ENCODE results near the gene PRKAG2. TPM values are rescaled to one million over a fixed set of nuclear protein-coding genes. Genes with fewer than 3 reads are reported as not detected.

The PRKAG2 gene
- total and polyA plus RNA-seq, 2 of the 8 experiments (the other 6 are each of a cell fraction or from before 2014, with no cell fraction given): 7.5 to 18.1 TPM

DNA sequence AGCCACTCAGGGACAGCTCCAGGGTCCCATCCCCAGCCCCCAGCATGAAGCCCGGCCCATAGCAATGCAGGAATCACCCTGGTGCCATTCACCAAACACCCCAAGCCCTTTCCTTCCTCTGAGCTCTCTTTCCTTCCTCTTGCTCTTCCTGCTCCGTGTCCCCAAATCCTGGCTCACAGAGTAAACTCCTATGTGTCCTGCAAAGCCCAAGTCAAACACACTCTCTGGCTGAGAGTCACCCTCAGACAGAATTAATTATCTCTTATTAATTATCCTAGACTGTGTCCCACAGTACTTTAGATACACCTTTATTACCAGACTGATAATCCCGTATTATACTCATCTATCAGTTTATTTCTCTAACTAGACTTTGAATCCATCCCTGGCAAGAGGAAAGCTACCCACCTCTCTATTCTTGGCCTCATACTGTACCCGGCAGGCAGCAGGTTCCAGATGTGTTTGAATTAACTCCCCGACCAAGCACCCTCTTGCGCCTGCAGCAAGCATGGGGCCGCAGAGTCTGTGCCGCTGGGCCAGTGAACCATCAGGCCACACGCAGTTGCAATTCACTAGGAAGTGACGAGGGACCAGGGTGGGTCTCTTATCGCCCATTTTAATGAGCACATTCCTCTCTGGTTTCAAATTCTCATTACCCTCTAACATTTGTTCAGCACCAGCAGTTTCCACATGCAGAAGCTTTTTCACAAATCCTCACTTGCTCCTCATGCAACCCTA is 86.7 kb downstream of the PRKAG2 start:
- no peak overlapping the region for H4K5ac ChIP-seq (ENCODE audit: insufficient read length, low read depth, low read length)
- DNase-seq (ENCODE audit: low read depth in 1 of 2, low spot score in 2 of 2) (no peak), FAIRE-seq (no peak)
- H3K27ac ChIP-seq (ENCODE audit: low read depth, low read length): no peak overlapping the region
- no peak overlapping the region for H2BK12ac ChIP-seq (ENCODE audit: low read depth, low read length)
- no peaks in the 10 kb centered on the region for H3K27me3 ChIP-seq (replicated peaks in 1 of 4; ENCODE audit: control insufficient read depth in 3 of 4, extremely low read depth in 1 of 4, insufficient read depth in 3 of 4, low read length in 3 of 4)
- no peak overlapping the region for H4K91ac ChIP-seq (replicated peaks; ENCODE audit: insufficient read length, low read length)
- no peak overlapping the region for H3K14ac ChIP-seq (ENCODE audit: insufficient read length)
- no peak overlapping the region for H2BK5ac ChIP-seq (ENCODE audit: low read depth, low read length)
- no peaks in the 10 kb centered on the region for H3K79me2 ChIP-seq (ENCODE audit: control insufficient read depth in 1 of 2, insufficient read depth in 2 of 2, low read length in 2 of 2)
- H3K18ac ChIP-seq (ENCODE audit: extremely low read depth, low read length): no peak overlapping the region
- WGBS, 2 experiments (ENCODE audit: extremely low coverage in 1 of 2, insufficient coverage in 1 of 2, insufficient read length in 1 of 2, insufficient replicate concordance in 2 of 2, low coverage in 1 of 2, low lambda C conversion rate in 2 of 2, missing lambda C conversion rate in 1 of 2): 90% methylated on average over 11 of the region's 11 CpGs; no CpG with 5 or more reads in 1 of the 2 experiments
- no peaks in the 10 kb centered on the region for H3K9me3 ChIP-seq (ENCODE audit: insufficient read depth in 2 of 2, low read depth in 1 of 2, low read length in 1 of 2)
- 0 out of 2 replicates have a peak overlapping the region, but pooled peaks have one; percentile 16 for H2BK15ac ChIP-seq (ENCODE audit: low read length)
- H4K8ac ChIP-seq (ENCODE audit: extremely low read depth, insufficient read depth, low read length): no peak overlapping the region
- H3K79me1 ChIP-seq (ENCODE audit: low read depth, low read length): no peaks in the 10 kb centered on the region
- no peak overlapping the region for H2BK120ac ChIP-seq (replicated peaks; ENCODE audit: low read depth, low read length)
- H3K4me1 ChIP-seq (replicated peaks in 1 of 4; ENCODE audit: control insufficient read depth in 3 of 4, insufficient read depth in 4 of 4, low read length in 3 of 4): peaks cover 0 to 10% (median 6%) of the 10 kb centered on the region in 4 experiments; a peak in 3 of 7 replicates
- no peak overlapping the region for H2AK5ac ChIP-seq (ENCODE audit: low read depth, low read length)
- H3K4me2 ChIP-seq (ENCODE audit: insufficient read depth in 1 of 2, low read depth in 2 of 2, low read length in 2 of 2): no peak overlapping the region
- H3K56ac ChIP-seq (replicated peaks; ENCODE audit: insufficient read length, low read depth, low read length): no peak overlapping the region
- H3K36me3 ChIP-seq (ENCODE audit: control insufficient read depth in 2 of 4, insufficient read depth in 4 of 4, low read length in 3 of 4): no peaks in the 10 kb centered on the region
- H3K23ac ChIP-seq (ENCODE audit: insufficient read length): no peak overlapping the region
- H2BK20ac ChIP-seq (ENCODE audit: low read length): no peak overlapping the region
- no peaks in the 10 kb centered on the region for H3K23me2 ChIP-seq (ENCODE audit: low read depth, low read length)
- no peak overlapping the region for H3K9ac ChIP-seq (replicated peaks in 1 of 4; ENCODE audit: extremely low read depth in 1 of 4, low read depth in 3 of 4, low read length in 3 of 4)
- no peak for TF ChIP-seq CEBPB (IDR thresholded peaks at IDR 0.05; ENCODE audit: low read depth, low read length)
- TF ChIP-seq EZH2 (IDR thresholded peaks at IDR 0.05; ENCODE audit: low read depth, low read length, severe bottlenecking): no peak
- TF ChIP-seq, protein P1, sequence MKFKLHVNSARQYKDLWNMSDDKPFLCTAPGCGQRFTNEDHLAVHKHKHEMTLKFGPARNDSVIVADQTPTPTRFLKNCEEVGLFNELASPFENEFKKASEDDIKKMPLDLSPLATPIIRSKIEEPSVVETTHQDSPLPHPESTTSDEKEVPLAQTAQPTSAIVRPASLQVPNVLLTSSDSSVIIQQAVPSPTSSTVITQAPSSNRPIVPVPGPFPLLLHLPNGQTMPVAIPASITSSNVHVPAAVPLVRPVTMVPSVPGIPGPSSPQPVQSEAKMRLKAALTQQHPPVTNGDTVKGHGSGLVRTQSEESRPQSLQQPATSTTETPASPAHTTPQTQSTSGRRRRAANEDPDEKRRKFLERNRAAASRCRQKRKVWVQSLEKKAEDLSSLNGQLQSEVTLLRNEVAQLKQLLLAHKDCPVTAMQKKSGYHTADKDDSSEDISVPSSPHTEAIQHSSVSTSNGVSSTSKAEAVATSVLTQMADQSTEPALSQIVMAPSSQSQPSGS (IDR thresholded peaks at IDR 0.05; ENCODE audit: low read length): no peak
- TF ChIP-seq RNF2 (IDR thresholded peaks at IDR 0.05; ENCODE audit: borderline replicate concordance, low read depth, low read length, missing control alignments, poor library complexity, severe bottlenecking): no peak
- H3K4me3 ChIP-seq (ENCODE audit: extremely low read depth in 1 of 4, insufficient read depth in 2 of 4, low read depth in 3 of 4, low read length in 4 of 4): no peak overlapping the region
- CTCF ChIA-PET (ENCODE audit: partially characterized antibody): interaction anchor here (0.6 to 7.8 kb wide), 7 partner anchors 8 to 349 kb away, joined by 3 to 57 read pairs (median 4); no protein-coding TSS in a partner anchor
- H4K20me1 ChIP-seq (replicated peaks in 1 of 2; ENCODE audit: control insufficient read depth in 1 of 2, insufficient read depth in 2 of 2, low read length in 2 of 2): no peaks in the 10 kb centered on the region
- H3K4ac ChIP-seq (replicated peaks; ENCODE audit: insufficient read length, low read depth, low read length): no peak overlapping the region
- no peak overlapping the region for H2AFZ ChIP-seq (ENCODE audit: low read length)
- POLR2A ChIA-PET (ENCODE audit: partially characterized antibody): no interaction called here

All from H1 (cell line).